Measurements from ENCODE around the gene IAH1. TPM values are rescaled to one million over a fixed set of nuclear protein-coding genes. Genes with fewer than 3 reads are reported as not detected.

Gene IAH1
- total and polyA plus RNA-seq, 9 of the 15 experiments (the other 6 are each of a cell fraction or from before 2014, with no cell fraction given): 0.04 to 19.3 (median 0.36) TPM; not detected in 3

- 92% methylated on average over 5 of the region's 5 CpGs for WGBS (ENCODE audit: insufficient coverage, low coverage, missing lambda C conversion rate)
- no peak overlapping the region for H3K4me3 ChIP-seq
- H3K4me1 ChIP-seq (replicated peaks in 1 of 2; ENCODE audit: control insufficient read depth in 2 of 2, insufficient read depth in 2 of 2, low read length in 2 of 2): peaks cover 0 to under 1% of the 10 kb centered on the region in 2 experiments; a peak in 1 of 5 replicates
- H3K79me2 ChIP-seq (ENCODE audit: control insufficient read depth, insufficient read depth, low read length): no peaks in the 10 kb centered on the region
- in situ Hi-C loops (cut with MboI): no loop called here
- intact Hi-C loops (cut with micrococcal nuclease): no loop called here
- no peaks in the 10 kb centered on the region; the same call in 1 of the 2 replicates for H3K9me3 ChIP-seq (replicated peaks; ENCODE audit: control insufficient read depth, insufficient read depth, low read depth, low read length)
- ChIA-PET CTCF (ENCODE audit: low intra/inter-chr PET ratio) (no interaction called here), POLR2A (interaction anchor here (2.7 kb wide), 1 partner anchor 11 kb away, joined by 10 read pairs; no protein-coding TSS in a partner anchor)
- no peak overlapping the region for H3K27ac ChIP-seq (ENCODE audit: extremely low read depth, low read depth, low read length)
- DNase-seq (ENCODE audit: extremely low read depth in 1 of 4, low spot score in 3 of 4) (no peak), FAIRE-seq (no peak), ATAC-seq (no peak)
- H3K27me3 ChIP-seq (ENCODE audit: control insufficient read depth in 2 of 2, insufficient read depth in 2 of 2, low read length in 2 of 2): no peaks in the 10 kb centered on the region
- H3K9me1 ChIP-seq (ENCODE audit: control insufficient read depth, insufficient read depth, low read length): no peaks in the 10 kb centered on the region
- no peak overlapping the region for H2AFZ ChIP-seq (ENCODE audit: low read depth, low read length)
- no peaks in the 10 kb centered on the region for H4K20me1 ChIP-seq (replicated peaks; ENCODE audit: control insufficient read depth, insufficient read depth, low read length)
- BruUV-seq (replicated peaks): no TSS peak
- no peak overlapping the region for H3K9ac ChIP-seq (ENCODE audit: insufficient read depth in 1 of 2, low read depth in 2 of 2, low read length in 2 of 2)
- peaks cover 56% of the 10 kb centered on the region for H3K36me3 ChIP-seq (ENCODE audit: control insufficient read depth, insufficient read depth, low read length)
- no peak overlapping the region for H3K4me2 ChIP-seq (ENCODE audit: insufficient read depth, low read length)
- no peak for TF ChIP-seq ZNF277 (CRISPR knock-in tag; IDR thresholded peaks at IDR 0.05; ENCODE audit: borderline replicate concordance)
- no peak for TF ChIP-seq RBM34 (IDR thresholded peaks at IDR 0.05; ENCODE audit: borderline replicate concordance, insufficient read depth, low read length)
- TF ChIP-seq ZKSCAN8 (CRISPR knock-in tag; IDR thresholded peaks at IDR 0.05): no peak
- TF ChIP-seq ARNT (IDR thresholded peaks at IDR 0.05): no peak
- TF ChIP-seq CREBBP (IDR thresholded peaks at IDR 0.05; ENCODE audit: low read depth, low read length): no peak
- TF ChIP-seq JUND (IDR thresholded peaks at IDR 0.05; ENCODE audit: borderline replicate concordance, low read depth, low read length): no peak
- no peak for TF ChIP-seq JUND (tag; IDR thresholded peaks at IDR 0.05; ENCODE audit: borderline replicate concordance, low read depth, low read length)
- TF ChIP-seq ZNF696 (CRISPR knock-in tag; conservative IDR thresholded peaks at IDR 0.05): no peak
- TF ChIP-seq SRSF3 (IDR thresholded peaks at IDR 0.05; ENCODE audit: insufficient read depth, low read length): no peak
- TF ChIP-seq FOSL1 (tag; conservative IDR thresholded peaks at IDR 0.05): no peak
- TF ChIP-seq, protein P1, sequence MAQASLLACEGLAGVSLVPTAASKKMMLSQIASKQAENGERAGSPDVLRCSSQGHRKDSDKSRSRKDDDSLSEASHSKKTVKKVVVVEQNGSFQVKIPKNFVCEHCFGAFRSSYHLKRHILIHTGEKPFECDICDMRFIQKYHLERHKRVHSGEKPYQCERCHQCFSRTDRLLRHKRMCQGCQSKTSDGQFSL (CRISPR knock-in tag; IDR thresholded peaks at IDR 0.05): no peak
- TF ChIP-seq, protein P1 (tag; IDR thresholded peaks at IDR 0.05): no peak
- TF ChIP-seq PCBP1 (IDR thresholded peaks at IDR 0.05; ENCODE audit: low read depth, low read length, poor library complexity, severe bottlenecking): no peak
These were observed 3.1 kb upstream of the IAH1 start for GRCh38 chr2:9471206-9471605.

Measured in K562 (cell line).